Hematopoietic multipotent progenitor cell treated with erythropoietin and hydrocortisone succinate and interleukin-3 and kit ligand, for 8 days (in vitro differentiated cells): ENCODE data around the gene ZSWIM3.
"Not testable (repeated sequence)": the region's sequence is repeated elsewhere in the genome, so short reads cannot be mapped to it uniquely, and the experiment has no call there.

Experiments used
- DNase-seq: peaks from one replicate; pipeline ENCODE4 v3.0.0-alpha.2; 2015

Gene ZSWIM3

DNA sequence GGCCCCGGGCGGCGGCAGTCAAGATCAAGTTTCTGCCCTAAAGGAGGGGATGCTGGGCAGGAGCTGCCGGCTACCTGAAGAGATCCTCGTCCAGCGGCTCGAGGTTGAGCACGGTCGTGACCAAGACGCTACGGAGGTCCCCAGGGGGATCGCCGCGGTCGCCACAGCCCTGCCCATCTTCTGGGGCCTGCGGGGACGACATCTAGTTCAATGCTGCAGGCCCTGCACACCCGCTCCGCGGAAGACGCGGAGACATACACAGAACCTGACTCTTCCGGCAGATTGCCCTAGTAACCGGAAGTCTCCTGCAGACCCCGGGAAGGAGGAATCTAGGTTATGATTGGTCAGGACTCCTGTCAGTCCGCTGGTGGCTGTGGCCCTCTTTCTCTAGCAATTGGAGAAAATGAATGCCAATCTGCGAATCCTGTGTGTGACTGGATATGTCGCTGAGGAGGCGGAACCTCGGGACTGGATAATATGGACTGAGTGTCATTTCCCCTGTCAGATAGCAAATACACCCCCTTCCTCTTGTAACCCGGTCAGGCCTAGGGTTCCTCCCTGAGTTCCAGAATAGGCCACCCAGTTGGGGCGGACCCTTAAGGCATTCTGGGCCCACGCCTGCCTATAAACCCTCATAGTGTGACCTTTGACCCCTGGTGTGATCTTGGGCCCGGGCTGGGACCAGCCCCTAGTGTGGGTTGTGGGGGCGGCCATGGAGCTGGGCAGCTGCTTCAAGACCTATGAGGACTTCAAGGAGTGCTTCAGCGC lies at the start of gene ZSWIM3, which contains the start of gene ACOT8:
Gene ZSWIM3 (plus strand): TSS at position 501 of the 768 bp plus-strand sequence. CDS start 212 bp downstream, at position 713.
Gene ACOT8 (minus strand): TSS at position 279 of the 768 bp plus-strand sequence. CDS start 77 bp downstream, at position 202.
- peak; percentile 100 for DNase-seq

DNA sequence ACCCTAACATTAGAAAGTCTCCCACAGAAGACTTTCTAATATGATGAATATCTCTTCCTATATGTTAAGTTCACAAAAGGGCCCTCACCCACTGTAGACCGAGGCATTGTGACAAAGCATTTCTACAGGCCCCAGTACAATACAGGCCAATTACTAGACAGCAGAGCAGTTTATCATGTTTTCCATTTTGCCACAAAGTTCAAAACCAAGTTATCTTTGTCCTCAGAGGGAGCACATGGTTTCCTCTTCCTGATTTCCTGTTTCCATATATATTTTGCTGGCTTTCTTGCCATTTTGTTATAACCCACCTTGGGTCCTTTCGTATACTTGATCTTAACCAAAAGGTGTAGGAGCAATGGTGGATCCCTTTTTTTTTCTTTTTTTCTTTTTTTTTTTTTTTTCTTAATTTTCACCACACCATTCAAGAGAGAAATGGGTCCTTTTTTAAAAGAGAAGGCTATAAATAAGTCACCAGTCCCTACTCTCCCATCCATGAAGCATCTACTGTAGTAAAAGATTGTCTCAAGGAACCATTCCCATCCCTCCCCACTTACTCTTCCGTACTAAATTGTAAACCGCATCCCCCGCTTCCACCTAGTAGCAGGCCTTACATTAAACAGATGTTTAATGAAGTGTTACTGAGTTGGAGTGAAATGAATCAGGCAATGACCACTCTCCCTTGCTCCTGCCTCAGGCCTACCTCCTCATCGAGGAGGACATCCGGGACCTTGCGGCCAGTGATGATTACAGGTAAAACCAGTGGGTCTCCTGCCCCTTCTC lies 47.0 kb upstream of the ZSWIM3 start:
- DNase-seq, result peak; percentile 76

DNA sequence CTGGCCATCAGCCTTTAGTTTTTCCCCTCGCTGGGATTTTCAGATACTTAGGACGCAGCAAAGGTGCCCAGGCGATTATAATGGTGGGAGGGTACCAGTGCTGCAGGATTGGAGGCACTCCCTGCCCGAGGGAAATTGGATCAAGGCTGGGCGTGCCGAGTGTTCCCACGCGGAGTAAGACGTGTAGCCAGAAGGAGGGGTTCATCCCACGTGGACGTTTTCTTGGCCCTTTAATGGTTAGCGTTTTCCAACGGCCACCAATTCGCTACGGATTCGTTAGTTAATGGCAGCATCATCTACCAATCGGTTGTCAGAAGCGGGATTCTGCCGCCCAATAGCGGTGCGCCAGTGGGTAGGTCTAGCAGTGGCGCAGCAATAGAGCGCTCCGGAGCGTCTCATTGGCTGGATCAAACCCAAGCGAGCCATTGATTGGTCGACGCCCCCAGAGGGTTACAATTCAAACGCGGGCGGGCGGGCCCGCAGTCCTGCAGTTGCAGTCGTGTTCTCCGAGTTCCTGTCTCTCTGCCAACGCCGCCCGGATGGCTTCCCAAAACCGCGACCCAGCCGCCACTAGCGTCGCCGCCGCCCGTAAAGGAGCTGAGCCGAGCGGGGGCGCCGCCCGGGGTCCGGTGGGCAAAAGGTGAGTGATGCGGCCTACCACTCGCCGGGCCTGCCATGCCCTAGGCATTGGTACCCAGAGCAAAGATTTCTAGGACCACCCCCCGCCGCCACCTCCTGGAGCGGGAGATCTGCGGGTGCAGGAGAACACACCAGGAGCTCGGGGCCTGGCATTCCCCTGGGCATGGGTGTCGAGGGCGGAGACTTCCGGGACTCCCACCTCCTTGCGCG lies 45.0 kb upstream of the ZSWIM3 start, which contains the start of gene UBE2C:
Gene UBE2C (plus strand): TSS at position 488 of the 849 bp plus-strand sequence. CDS start 52 bp downstream, at position 540.
- DNase-seq, result peak; percentile 99

DNA sequence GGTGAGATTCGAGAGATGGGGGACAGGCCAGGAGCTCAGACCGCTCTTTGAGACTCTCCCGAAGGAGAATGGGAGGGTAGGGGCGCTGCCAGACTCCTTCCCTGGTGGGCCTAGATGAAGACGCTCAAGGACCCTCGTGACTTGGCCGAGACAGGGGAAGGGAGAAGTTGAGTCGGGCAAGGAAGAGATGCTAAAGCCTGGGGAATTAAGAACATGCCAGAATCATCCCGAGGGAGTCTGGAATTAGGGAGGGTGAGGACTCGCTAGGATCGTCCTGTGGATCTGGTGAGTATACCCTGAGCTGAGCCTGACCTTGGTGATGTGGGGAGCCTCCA lies 44.4 kb upstream of the ZSWIM3 start:
- DNase-seq, result no peak

DNA sequence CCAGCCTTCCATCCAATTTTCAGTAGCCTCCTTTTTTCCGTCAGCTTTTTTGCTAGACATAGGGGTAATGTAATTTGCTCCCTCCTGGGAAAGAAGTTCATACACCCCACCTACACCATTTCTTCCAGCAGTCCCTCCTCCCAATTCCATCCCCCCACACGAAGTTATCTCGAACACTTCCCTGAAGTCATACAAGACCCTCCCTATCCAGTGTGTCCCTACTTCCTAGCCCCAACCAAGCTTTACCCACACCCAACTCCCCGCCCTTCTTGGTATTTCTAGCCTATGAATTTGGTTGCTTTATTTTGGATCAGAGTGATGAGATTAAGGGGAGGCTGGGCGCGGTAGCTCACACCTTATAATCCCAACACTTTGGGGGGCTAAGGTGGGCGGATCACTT lies 43.9 kb upstream of the ZSWIM3 start:
- DNase-seq, result peak; percentile 46

DNA sequence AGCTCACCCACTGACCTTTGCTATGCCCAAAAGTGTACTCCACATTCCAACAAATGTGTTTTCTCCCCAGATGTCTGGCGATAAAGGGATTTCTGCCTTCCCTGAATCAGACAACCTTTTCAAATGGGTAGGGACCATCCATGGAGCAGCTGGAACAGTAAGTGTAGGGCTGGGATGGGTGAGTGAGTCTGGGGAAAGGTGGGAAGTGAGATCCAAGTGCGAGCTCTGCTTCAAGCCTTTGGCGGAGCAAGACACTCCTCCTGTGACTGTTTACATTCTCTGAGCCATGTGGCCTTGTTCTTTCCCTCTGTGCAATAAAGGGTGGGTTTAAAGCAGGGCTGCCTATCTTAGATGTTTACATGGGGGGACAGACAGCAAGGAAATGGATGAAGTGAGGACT lies 43.1 kb upstream of the ZSWIM3 start:
- no peak for DNase-seq

DNA sequence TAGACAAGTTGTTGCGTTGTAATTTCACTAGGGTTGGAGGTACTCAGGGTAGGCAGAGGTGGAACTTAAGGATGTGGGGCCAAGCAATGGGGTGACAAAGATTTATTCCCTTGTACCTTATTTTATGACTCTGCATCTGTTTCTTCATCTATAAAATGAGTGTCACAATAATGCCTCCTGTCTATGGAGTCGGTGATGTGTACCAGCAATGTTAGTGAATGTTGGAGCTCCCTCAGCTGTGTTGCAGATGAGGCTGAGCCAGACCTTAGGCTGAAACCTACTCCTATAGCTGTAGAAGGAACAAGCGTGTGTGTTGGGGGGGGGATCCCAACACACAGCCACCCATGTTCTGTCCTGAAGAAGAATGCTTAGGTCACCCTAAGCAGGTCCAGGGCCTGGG lies 40.5 kb upstream of the ZSWIM3 start:
- DNase-seq, result no peak

DNA sequence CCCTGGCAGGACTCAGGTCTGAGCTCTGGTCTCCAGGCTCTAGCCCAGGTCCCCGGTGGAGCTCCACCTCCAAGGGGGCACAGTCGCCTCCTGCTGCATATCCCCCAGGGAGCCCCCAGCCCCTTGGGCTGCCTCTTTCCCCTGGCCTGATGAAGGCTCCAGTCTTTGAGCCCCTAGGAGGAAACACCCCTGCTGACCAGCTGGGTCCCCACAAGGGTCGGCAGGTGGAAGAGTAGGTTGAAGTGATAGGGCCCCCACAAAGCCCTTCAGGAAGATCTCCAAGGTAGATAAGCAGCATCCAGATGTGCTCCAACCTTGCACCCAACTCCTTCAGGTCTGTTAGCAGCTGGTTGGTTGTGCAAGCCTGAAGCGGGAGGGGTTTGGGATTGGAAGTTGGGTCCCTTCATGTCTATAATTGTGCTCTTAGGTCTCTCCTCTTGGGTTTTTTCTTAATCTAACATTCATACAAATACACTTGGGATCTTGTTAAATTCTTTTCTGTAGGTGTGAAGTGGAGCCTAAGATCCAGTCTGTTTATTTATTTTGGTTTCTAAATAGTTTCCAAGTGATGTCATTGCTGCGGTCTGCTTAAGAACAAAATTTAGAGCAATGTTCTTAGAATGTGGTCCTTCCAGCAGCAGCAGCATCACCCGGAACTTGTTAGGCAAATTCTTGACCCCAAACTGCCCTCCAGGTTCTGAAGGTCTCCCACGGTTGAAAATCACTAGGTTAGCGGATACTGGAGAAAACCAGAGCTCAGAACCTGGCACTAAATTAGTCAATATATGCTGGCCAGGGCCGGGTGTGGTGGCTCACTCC lies 39.8 kb upstream of the ZSWIM3 start:
- no peak for DNase-seq

DNA sequence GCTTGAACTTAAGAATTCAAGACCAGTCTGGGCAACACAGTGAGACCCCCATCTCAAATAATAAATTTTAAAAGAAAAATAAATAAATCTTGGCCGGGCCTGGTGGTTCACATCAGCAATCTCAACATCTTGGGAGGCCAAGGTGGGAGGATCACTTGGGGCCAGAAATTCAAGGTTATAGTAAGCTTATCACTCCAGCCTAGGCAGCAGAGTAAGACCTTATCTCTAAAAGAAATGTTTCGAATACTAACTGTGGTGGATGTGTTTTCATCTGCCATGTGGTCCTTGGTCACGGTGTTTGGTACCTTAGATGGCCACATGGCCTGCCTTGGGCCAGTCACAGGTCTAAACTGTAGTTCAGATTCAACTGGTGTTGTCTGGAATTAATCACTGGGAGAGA lies 39.2 kb upstream of the ZSWIM3 start:
- peak; percentile 39 for DNase-seq

DNA sequence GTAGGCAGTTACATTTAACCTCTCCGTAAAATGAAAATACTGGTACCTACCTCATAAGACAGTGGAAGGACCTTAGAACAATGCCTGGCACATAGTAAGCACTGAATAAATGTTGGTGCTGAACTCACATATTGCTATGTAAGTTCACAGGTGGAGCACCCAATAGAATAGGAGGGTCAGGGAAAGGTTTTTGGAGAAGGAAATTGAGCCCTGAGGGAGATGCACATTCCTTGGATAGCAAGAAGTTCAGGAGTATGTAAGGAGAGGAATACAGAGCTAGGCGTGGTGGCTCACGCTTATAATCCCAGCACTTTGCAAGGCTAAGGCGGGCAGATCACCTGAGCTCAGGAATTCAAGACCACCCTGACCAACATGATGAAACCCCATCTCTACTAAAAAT lies 37.9 kb upstream of the ZSWIM3 start:
- DNase-seq, result no peak

DNA sequence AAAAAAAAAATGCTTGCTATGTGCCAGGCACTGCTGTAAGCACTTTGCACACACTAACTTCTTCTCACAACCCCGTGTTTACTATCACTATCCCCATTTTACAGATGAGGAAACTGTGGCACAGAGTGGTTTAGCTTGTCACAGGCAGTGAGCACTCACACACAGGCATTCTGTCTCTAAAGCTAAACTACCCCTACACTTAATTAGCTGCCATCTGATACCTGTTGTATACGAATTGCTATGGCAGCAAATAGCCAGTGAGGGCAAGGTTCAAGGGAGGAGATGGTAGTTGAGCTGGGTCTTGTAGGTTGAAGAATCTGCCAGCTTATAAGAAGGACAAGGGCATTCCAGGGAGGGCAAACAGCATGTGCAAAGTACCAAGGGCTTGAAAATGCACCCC lies 35.5 kb upstream of the ZSWIM3 start:
- DNase-seq, result no peak

DNA sequence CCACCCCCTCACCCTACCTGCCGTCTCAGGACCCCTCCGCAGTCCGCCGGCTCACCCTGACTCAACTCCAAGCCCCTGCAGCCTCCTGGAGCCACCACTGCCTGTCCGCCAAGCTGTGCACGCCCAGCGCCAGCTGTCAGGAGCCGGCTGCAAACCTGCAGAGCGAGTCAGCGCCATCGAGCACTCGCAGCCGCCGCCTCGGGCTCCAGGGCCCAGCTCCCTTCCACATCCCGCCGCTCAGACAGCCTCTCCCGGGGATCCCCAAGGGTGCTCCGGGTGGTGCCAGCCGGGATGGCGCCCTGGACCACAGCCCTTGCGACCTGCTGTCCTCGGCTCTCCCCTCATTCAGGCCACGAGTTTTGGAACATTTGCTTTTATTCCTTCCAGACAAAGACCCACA lies 34.6 kb upstream of the ZSWIM3 start:
- no peak for DNase-seq

DNA sequence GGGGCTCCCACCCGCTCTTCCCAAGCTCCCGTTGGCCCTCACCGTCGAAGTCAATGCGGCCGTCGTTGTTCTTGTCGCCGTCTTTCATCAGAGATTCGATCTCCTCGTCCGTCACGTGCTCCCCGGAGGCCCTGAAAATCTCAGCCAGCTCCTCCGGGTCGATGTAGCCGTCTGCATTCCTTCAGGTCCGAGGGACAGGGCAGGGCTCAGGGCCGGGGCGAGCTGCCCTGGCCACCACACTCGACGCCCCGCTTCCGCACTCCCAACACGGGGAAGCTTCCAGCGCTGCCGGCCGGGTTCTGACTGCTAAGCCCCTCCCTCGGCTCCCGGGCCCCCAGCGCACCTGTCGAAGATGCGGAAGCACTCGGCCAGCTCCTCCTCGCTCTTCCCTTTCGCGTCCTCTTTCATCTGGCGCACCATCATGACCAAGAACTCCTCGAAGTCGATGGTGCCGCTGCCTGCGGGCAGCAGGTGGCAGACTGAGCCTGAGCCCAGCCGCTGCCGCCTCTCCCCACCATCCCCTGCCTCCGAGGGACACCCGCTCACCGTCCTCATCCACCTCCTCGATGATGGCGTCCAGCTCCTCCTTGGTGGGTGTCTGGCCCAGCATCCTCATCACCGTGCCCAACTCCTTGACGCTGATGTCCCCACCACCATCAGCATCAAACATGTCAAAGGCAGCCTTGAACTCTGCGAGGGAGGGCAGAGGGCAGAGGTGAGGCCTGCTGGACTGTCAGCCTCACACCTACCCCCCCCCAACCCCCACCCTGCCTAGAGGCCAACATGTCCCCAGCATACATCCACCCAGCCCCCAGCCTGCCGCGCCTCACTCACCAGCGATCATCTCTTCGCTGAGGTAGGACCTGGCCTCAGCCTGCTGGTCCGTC lies 33.2 kb upstream of the ZSWIM3 start:
- peak; percentile 68 for DNase-seq

DNA sequence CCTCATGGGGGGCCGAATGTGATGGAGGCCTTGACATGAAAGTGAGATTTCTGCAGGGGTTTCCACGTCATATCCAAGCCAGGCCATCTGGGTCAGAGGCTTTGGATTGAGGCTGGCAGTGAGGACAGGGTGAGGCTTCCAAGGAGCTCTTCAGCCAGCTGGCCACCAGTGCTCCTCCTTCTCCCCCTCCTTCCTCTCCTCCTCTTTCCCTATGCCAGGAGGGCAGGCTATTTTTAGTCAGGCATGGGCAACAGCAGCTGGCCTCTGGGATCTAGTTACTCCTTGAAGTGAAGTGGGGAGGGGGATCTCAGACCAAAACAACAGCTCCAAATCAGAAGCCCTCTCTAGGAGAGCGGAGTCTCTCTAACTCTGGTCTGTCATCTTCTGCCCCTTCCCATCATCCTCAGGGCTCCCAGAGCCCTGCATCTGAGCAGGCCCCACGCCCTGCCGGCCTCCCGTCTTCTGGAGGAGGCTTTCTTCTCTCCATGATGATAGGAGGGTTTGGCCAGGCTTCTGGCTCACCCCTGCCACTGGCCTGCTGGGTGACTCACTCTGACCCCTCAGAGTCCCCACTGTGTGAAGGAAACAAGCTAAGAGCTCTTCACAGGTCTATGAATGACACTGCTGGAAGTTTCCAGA lies 30.9 kb upstream of the ZSWIM3 start:
- no peak for DNase-seq

DNA sequence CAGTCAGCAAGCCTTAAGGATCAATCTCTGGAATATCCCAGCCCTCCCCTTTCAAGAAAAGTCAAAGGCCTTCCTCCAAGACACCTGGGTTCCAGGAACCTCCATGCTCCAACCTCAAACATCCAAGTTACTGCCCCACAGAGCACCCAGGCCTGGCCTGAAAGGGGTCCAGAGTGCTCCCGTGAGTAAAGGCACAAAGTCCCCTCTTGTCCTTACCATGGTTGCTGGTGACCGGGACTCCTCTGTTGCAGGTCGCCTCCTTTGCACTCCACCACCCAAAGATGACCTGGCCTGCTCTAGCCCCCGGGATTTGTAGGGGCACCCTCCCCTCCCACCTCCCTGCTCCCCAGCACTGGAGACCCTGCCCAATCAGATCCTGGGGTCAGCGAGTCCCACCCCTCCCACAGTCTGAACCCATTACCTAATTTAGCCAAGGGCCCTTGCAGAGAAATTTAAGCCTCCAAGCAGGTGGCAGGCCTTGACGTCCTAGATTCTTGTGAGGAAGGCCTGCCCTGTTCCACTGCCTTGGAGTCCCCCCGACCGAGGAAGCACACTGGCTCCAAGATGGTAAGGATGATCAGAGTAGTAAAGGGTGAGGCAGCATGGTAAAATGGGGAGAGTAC lies 30.3 kb upstream of the ZSWIM3 start, which contains the start of gene TNNC2:
Gene TNNC2 (minus strand): TSS at position 283 of the 623 bp plus-strand sequence. CDS start 64 bp downstream, at position 219.
- no peak for DNase-seq

DNA sequence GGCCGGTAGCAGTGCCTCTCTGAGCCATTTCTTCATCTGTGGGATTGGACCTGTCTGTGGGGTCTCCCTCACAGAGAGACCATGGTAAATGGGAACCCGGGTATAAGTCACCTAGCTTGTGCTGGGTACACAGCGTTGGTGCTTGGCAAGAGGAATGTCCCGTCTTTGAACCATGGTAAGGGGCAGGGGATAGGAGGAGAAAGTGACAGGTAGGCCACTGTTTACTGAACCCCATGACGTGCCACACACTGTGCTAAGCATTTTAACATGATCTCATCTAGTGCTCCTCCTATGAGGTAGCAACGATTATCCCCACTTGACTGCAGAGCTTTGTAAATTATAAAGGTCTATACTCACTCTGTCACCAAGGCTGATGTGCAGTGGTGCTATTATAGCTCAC lies 29.7 kb upstream of the ZSWIM3 start:
- DNase-seq, result no peak

DNA sequence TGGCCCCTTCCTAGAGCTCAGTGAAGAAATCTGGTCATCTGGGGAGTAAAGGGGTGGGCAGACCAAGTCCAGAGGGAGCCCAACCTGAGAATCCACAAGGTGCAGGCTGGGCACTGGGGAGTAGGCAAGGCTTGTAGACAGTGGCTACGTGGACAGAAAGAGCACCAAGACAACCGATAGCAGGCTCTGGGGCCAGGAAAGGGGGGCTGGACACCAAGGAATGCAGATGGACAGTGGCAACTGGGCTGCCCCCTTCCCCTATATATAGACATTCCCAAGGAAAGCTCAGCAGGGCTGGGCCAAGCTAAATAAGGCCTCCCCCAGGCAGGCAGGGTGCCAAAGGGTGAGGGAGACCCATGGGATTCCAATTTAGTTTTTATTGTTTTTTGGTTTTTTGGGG lies 28.8 kb upstream of the ZSWIM3 start:
- DNase-seq, result no peak

DNA sequence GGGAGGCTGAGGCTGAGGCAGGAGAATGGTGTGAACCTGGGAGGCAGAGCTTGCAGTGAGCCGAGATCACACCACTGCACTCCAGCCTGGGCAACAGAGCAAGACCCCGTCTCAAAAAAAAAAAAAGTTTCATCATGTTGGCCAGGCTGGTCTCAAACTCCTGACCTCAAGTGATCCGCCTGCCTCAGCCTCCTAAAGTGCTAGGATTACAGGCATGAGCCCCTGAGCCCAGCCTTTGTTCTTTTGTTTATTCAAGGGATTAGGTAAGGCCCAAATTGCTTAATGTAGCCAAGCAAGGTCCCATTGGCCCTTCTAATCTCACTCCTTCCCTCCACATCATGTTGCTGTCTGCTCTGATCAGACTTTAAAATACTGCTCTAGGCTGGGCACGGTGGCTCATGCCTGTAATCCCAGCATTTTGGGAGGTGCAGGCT lies 27.7 kb upstream of the ZSWIM3 start:
- DNase-seq, result not testable (repeated sequence)

DNA sequence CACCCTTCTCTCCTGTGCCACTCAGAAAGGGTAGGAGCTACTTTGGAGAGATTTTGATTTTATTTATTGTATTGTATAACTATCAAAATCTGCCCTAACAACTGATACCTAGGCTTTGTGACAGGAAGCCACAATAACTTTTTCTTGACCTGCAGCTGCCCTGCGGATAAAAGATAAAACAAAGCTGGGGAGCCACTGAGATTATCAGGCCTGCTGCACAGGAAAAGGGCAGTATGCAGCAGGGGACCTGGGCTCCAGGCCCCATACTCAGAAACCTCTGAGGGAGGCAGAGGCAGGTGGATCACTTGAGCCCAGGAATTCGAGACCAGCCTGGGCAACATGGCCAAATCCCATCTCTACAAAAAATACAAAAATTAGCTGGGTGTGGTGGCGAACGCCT lies 24.8 kb upstream of the ZSWIM3 start:
- peak; percentile 20 for DNase-seq
